Inflammatory macrophage treated with lipopolysaccharide for 4 hours (primary cell): ENCODE measurements around the gene KSR1.

Experiments used
- DNase-seq: peaks from one replicate; pipeline ENCODE4 v3.0.0-alpha.2; 2020

Gene KSR1

DNA sequence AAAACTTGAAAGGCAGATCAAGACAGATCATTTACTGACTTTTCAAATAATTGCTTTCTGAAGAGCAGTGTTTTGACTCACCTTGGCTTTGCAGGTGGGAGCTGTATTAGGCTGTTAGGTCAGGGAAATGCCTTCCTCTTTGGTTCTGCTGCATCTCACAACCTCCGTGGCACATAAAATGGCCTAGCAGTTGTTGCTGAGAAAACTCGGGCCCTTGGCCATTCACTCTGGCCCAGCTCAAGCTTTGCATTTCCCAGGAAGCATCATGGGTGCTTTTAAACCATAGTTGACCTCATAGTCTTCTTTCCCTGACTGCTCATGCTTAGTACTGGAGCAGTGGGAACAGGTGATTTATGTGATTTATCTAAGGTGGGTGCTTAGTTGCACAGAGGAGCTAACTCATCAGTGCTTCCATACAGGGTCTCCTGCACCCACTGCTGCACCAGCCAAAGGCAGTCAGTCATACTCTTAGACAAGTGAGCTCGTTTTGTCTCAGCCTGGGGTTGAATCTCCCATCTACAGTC, 83.6 kb downstream of the KSR1 start:
- DNase-seq, result no peak

DNA sequence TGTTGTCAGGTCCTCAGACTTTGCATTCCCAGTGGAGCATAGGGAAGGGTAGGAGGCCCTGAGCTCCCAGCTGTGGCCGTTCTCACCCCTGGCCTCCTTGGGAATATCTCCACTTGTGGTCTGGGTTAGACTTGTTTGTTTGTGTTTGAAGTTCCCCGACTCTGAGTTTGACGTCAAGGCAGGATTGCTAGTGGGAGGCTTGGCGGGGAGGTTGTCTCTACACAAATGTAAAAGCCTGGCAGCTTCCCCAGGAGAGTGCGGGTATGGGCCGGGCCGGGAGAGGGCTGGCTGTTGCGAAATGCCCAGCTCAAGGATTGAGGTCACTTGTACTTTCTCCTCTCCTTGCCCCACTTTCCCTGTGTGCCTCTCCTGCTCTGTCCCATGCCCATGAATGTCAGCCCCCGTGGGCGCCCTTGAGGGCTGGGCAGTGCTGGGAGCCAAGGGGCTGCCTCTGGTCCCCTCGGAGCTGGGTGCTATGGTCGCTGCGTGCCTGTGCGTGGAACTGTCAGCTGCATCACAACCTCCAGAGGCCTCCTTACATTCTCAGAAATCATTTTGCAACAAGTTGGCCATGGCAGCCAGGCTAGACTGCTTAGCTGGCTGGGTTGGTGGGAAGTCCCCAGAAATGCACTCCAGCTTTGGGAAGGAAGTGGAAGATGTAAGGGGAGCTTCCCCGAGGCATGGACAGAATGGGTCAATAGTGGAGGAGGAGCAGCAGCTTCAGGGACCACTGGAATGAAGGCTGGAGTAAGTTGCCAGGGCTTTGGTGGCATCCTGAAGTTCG, 84.3 kb downstream of the KSR1 start:
- peak; percentile 90 for DNase-seq

DNA sequence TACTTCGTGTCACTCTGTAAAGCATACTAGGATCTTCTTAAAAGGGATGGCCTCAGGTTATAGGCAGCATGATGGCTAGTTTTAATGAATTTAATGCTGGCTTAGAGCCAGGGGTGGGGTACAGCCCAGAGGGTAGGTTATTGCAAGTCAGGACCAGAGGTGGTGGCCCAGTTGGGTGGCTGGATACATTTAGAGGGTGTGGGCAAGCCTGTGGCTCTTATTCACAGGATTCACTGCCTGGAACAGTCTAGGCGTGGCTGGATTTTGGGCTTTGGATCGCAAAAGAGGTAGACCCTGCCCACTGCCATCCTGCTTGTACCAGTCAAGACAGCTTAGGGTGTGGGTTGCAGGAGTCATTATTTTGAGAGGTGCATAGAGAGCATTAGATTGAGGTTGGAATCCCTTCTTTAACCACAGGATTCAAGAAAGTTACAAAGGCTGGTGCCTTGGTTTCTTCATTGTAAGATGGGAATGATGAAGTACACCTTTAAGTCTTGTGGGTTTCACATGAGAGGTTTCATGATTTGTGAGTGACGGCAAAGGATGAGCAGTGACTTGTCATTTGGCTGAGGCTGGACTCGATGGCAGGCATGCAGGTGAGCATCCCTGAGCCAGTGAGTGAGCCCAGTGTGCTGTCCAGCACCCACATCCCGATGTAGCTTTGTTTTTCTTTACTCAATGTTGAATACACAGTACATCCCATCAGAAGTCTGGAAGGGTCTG, 85.2 kb downstream of the KSR1 start:
- no peak for DNase-seq

DNA sequence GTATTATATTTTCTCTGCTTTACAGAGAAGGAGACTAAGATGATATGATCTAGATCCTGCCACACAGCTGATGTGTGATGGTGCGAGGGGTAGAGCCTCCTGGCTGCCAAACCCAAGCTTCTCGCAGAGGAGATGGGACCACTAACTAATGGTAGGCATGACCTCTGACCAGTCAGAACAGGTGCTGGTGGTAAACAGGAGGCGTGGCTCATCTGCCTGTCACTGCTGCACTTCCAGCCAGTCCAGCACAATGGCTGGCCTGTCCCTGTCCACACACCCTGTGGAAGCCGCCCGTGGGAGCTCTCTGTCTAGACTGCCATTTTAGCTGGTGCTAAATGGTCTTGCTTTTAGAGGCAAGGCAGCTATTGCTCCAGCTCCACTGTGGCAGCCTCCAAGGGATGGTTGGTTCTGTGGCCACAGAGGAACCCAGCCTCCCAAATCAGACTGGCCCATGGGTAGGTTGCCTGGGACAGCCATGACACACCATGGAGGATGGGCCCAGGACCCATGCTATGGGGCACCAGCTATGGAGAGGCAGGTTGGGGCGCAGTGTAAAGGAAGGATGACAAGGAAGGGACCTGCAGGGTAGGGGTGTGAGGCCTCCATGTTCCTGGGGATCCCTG, 86.7 kb downstream of the KSR1 start:
- DNase-seq, result no peak

DNA sequence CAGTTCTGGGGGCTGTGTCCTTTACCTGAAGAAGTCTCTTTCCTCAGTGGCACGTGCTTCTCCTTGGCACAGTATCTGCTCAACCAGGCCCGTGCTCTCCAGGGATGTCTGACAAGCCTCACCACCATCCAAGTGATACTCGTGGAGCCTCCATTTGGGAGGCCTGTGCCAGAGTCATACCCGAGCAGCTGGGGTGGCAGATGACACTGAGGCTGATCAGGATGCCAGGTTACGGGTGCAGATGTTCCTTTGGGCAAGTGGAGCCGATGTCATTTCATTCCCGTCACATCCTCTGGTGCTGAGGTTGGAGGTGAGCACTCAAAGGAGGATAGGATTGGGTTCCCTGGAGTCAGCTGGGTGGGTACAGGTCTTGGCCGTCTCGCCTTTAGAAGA, 87.2 kb downstream of the KSR1 start:
- DNase-seq, result no peak

DNA sequence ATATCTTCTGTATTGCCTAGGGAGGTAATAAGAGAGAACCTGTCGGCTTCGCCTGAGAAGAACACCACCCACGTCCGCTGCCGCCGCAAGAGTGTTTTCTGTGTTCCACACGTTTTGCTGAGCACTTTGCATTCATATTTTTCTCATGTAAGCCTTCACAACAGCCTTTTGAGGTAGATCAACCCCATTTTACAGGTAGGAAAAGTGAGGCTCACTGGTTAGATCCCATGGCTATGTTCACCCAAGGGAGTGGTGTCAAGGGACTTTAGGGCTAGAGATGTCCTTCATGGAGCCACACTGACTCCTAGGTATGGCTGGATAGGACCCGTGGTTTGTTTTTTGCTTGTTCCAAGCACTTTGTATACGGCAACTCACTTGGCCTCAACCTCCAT, 87.7 kb downstream of the KSR1 start:
- no peak for DNase-seq

DNA sequence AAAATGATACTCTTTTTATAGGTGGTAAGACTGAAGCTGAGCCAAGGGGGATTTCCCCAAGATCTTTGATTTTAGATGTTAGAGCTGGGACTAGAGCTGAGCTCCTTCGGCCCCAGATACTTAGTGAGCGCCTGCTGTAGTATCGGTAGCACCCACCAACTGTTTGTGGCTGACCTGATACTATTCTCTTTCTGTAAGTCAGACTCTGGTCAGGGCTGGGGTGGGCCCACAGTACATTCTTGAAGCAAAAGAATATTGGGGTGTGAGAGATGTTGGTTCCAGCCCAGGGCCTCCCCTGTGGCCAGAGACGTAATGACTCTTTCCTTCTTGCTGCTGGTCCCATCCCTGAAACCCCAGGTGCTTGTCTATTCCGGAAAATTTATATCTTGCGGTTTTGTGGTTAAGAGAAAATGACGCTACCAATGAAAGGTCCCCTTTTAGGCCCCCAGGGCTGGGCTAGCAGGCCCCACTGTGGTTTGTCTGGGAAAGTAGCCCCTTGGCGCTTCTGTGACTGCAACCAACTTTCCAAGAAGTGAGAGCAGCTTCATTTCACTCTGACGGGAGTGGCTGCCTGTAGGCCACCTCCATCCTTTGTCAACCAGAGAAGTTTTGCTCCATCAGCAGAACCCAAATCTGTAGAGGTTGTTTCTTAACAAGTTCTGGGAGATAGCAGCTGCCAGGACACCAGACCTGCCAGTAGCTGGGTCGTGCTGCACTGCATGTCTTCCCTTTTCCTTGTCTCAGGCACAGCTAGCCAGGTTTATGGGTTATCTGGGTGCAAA, 88.3 kb downstream of the KSR1 start:
- no peak for DNase-seq

DNA sequence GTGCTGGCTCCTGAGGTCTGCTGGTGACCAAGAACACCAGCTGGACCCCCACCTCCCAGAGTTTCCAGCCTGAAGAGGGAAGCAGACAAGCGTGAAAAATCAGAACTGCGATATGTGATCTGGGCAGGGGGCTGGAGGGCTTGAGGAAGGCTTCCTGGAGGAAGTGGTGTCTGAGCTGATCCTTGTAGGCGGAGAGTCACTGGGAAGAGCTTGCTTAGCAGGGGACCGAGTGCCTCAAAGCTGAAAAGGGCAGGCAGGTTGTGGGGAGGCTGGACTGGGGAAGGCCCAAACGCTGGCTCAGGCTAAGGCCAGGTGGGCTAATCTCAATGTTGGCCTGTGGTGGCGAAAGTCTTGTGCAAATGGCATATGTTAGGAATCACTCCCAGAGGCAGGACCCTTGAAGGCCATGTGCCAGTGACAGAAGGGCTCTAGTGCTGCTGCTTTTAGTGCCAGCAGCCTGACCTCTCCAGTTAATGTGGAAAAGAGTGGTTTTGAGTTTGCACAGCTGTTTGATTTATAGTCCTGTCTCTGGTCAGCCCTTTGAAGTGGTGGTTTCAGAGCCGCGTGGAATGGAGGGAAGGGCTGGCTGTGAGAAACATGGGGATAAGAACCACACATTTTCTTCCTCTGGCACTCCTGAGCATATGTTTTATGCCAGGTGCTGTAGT, 89.4 kb downstream of the KSR1 start:
- DNase-seq, result no peak

DNA sequence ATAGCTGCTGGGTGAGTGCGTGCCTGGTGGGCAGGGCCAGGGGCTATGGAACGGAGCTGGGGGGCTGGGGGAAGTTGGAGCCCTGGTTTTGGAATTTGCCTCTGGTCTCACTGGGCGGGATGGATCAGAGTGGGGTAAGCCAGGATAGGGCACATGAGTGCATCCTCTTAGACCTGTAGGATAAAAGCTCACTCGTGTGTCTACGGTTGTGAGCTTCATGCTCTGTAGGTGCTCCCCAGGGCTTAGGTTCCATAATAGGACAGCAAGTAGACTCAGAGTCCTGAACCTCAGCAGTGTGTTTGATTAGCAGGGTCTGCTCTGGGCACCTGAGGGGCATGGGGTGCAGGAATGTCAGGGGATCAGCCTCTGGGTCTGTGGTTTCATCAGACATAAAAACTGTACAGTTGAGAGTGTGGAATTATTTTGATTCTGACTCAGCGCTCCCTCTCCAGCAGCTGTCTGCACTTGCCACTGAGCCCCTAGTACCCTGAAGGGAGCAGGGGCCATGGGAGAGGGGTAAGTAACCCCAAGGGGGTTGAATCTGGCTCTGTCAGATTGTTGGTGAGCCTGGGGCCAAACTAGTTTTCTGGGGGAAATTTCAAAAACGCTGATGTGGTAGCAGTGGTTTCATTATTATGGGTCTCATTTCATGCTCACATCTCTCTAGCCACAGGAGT, 90.5 kb downstream of the KSR1 start:
- DNase-seq, result no peak

DNA sequence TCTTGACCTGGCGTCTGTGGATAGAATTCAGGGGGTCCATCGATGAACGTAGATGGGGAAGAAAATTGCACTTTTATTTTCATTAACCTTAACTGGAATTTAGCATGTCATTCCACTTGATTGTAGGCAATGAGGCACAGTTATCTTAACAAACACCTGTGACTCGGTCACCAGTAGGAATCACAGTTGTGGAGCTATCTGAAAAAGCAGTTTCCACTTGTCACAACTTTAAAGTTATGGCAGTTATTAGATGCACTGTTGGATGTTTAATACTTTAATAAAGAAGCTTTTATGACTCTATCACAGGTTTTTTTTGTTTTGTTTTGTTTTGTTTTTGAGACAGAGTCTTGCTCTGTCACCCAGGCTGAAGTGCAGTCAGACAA, 91.0 kb downstream of the KSR1 start:
- no peak for DNase-seq

DNA sequence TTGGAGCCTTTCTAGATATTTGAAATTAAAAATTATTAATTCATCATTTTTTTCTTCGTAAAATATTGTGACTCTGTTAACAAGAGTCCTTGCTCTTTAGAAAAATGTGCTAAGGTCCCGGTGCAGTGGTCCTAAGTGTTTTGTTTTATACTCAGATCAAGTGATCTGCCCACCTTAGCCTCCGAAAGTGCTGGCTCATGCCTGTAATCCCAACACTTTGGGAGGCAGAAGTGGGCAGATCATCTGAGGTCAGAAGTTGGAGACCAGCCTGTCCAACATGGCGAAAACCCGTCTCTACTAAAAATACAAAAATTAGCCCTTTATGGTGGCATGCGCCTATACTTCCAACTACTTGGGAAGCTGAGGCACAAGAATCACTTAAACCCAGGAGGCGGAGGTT, 92.1 kb downstream of the KSR1 start:
- DNase-seq, result no peak

DNA sequence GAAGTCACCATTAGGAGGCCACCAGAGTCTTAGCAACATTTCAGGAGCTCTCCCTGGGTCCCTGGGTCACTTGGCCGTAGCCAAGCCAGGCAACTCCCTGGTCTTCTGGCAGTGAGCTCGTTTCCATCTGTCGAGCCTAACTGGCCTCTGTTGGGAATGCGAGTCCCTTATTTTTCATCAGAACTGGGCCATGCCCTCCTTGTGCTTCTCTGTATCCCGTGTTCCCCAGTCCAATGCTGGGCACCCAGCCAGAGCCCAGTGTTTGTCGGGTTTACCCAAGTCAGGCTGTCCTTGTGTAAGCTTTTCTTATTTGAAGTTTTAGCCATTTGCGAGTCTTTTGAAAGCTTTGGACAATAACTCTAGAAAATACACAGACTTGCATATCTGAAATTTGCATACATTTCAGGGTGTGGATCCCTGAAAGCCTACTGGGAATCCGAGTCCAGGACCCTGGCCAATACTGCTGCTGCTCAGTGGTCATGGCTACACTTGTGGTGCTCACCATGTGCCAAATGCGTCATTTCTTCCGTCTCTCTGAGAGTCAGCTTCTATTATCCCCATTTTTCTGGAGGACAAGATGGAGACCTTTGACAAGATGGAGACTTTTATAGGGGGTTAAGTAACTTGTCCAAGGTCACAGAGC, 93.1 kb downstream of the KSR1 start:
- DNase-seq, result no peak

DNA sequence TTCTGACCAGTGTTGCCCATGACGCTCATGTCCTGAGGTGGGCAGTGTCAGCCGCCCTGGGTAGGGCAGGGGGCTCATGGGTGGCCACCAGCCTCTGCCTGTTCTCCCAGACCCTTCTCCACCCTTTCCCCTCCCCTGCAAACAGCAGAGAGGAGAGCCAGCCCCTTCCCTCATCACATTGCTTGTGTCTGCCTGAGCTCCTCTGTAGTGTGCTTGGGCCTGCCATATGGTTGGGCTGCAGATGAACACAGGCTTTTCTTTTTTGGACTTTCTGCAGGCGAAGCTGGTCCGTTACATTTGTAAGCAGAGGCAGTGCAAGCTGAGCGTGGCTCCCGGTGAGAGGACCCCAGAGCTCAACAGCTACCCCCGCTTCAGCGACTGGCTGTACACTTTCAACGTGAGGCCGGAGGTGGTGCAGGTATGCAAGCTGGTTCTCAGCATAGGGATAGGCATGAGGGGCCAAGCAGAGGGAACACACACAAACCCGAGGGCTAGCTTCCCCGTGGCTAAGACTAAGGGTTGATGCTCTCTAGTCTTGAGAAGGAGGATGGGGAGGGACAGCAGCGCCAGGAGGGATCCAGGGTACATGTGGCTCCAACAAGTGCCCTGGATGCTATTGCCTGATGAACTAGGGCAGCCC, 94.2 kb downstream of the KSR1 start:
- DNase-seq, result no peak

DNA sequence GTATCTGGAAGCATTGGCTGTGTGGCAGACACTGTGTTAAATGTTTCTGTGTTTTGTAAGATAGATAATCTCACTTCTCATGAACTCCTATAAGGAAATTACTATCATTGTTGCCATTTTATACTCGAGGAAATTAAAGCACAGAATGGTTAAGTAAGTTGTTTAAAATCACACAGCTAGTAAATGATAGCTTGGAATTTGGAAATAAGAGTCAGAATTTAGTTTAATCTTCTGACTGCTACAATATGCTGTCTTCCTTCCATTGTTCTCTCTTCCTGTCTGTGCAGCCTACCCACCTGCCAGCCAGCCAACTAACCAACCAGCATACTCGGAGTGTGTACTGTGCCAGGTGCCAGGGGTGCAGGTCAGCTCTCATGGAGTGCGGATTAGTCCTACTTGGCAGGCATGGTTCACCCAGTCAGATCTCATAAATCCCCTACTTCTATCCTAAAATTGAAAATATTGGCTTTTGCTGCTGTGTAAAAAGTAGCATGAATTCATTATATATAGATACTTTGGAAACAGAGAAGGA, 94.8 kb downstream of the KSR1 start:
- no peak for DNase-seq

DNA sequence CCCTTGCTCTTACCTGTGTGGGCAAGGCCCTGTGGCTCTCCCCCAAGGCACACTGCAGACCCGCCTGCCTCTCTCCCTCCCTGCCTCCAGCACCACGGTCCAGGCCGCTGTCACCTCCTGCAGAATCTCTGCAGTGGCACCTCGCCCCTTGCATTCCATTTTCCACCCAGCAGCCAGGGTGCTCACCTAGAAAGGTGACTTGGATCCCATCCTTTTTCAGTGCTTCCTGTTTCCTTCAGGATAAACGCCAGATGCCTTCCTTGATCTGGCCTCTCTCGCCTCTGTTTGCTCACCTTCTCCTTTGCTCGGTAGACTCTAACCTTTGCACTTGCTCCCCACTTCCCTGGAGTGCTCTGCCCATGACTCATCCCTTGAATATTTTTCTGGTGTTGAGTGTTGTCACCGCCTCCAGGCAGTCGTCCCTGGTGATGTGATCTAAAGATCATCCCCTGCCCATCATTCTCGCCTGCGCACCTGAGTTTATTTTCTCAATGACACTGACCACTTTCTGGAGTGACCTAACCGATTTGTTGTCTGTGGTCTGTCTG, 95.5 kb downstream of the KSR1 start:
- no peak for DNase-seq

DNA sequence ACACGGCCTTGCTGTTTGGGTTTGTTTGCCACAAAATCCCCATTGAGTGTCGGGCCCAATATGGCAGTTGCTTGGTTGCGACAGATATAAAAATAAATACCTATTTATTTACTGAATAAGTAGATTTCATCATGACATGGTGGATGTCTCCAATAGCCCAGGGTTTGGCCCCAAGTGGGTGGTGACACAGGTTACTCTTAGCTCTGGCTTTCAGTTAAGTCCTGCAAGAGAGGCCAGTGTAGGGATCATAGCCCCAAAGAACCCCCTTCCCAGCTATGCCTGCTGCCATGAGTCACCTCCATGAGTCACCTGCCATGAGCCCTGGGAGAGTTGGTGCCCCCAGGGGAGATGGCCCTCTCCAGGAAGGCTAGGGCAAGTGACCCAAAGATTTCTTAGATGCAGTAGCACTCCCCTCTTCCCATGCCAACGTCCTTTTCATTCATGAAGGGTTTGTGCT, 96.1 kb downstream of the KSR1 start:
- no peak for DNase-seq

DNA sequence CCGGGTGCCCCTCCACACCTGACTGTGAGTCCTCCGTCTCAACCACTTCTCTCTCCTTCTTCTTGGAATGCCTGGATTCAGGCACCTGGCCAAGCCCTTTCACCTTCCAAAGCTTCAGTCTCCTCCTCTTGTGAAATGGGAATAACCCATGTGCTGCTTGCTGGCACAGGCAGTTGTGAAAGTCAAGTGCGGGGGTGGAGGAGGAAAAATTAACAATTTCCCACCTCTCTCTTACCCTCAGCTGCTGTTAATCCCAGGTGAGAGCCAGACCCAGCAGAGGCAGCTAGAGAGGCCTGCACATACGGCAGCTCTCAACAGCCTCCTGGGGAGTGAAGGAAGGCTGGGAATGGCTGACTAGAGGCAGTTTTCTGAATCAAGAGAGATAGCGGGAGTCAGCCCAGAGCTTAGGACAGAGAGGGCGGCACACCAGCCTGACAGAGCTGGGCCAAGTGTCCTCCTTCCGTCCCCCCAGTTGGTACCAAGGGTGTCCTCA, 96.8 kb downstream of the KSR1 start:
- DNase-seq, result no peak

DNA sequence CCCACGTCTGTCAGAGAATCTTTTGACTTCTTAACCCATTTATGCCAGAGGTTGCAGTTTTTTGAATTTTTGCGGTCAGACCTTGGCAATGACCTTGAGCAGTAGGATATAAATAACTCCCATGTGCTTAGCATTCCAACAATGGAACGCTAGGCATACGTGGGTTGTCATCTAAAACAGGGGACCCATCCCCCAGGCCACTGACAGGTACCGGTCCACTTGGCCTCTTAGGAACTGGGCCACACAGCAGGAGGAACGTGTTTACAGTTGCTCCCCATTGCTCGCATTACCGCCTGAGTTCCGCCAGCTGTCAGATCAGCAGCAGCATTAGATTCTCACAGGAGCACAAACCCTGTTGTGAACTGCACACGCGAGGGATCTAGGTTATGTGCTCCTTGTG, 97.9 kb downstream of the KSR1 start:
- DNase-seq, result no peak

DNA sequence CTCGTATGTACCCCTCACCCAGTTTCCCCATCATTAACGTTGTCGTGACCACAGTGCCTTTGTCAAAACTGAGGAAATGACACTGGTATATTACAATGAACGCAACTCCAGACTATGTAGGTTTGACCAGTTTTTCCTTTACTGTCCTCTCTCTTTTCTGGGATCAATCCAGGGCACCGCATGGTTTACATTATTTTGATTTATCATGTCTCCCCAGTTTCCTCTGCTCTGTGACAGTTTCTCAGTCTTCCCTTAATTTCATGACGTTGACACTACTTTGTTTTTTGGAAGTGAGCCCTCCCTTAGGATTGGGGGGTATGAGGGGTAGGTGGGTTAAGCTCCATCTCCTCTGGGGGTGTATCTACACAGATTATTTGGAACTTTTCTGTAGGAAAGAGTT, 98.7 kb downstream of the KSR1 start:
- DNase-seq, result no peak

DNA sequence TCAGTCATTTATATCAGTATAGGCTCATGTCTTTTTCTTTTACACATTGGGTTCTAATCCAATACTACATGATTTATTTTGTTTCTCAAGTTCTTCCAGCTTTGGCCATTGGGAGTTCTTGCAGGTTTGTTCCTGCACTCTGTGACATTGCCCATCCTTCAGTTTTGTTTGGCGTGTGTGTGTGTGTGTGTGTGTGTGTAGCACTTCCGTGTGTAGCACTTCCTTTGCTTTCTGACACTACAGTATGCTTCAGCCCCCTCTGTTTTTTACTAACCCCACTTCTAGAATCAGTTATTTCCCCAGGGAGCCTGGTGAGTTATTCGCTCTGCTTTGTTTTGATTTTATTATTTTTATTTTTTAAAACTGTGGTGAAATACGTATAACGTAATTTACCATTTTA, 99.1 kb downstream of the KSR1 start:
- DNase-seq, result no peak
